GM19438 (cell line): ENCODE results near the gene YIPF2.
"Not testable (repeated sequence)": the region's sequence is repeated elsewhere in the genome, so short reads cannot be mapped to it uniquely, and the experiment has no call there.

Experiments
- ATAC-seq: cut with Tn5 transposase; IDR thresholded peaks from one replicate; pipeline ENCODE4 v1.9.1; 2021; ENCODE audit warnings: low read depth; ENCODE audit not compliant: unreplicated experiment

Gene YIPF2

GRCh38 chr19:10928563-10929401 is at the start of gene YIPF2, which contains the start of gene TIMM29:
TSS of gene YIPF2 (minus strand) at chr19:10928639. CDS start at chr19:10928410, 229 bp downstream.
TSS of gene TIMM29 (plus strand) at chr19:10928811. CDS start at chr19:10928823, 12 bp downstream.
- ATAC-seq = peak; percentile 78

- no peak for ATAC-seq
Measured at GRCh38 chr19:10977742-10978092, 49.3 kb upstream of the YIPF2 start.

- ATAC-seq = no peak
Measured at GRCh38 chr19:10976131-10976892, 47.9 kb upstream of the YIPF2 start.

GRCh38 chr19:10975374-10976130 is 47.1 kb upstream of the YIPF2 start:
- no peak for ATAC-seq

- no peak for ATAC-seq
Measured at GRCh38 chr19:10971107-10971726, 42.8 kb upstream of the YIPF2 start.

- no peak for ATAC-seq
Measured at GRCh38 chr19:10968527-10969135, 40.2 kb upstream of the YIPF2 start.

GRCh38 chr19:10966809-10967208 is 38.4 kb upstream of the YIPF2 start:
- ATAC-seq = no peak

- ATAC-seq = no peak
Measured at GRCh38 chr19:10965398-10965797, 37.0 kb upstream of the YIPF2 start.

GRCh38 chr19:10964903-10965302 is 36.5 kb upstream of the YIPF2 start:
- ATAC-seq = no peak

GRCh38 chr19:10963865-10964264 is 35.4 kb upstream of the YIPF2 start:
- no peak for ATAC-seq

GRCh38 chr19:10962863-10963262 is 34.4 kb upstream of the YIPF2 start:
- ATAC-seq = no peak

- ATAC-seq = peak; percentile 28
Measured at GRCh38 chr19:10961073-10961860, 32.8 kb upstream of the YIPF2 start.

GRCh38 chr19:10960314-10961072 is 32.1 kb upstream of the YIPF2 start, which contains the start of gene SMARCA4:
TSS of gene SMARCA4 (plus strand) at chr19:10961030. CDS start at chr19:10984152, 23,122 bp downstream.
- peak; percentile 63 for ATAC-seq

GRCh38 chr19:10959277-10959968 is 31.0 kb upstream of the YIPF2 start:
- ATAC-seq = not testable (repeated sequence)

GRCh38 chr19:10952809-10953208 is 24.4 kb upstream of the YIPF2 start:
- ATAC-seq = no peak

GRCh38 chr19:10946958-10947657 is 18.7 kb upstream of the YIPF2 start:
- ATAC-seq = no peak

GRCh38 chr19:10945264-10945663 is 16.8 kb upstream of the YIPF2 start:
- no peak for ATAC-seq
